HCT116 (cell line): Measurements from ENCODE around the gene ASCC2. TPM values are rescaled to one million over a fixed set of nuclear protein-coding genes. Genes with fewer than 3 reads are reported as not detected.
"Not testable (repeated sequence)": the region's sequence is repeated elsewhere in the genome, so short reads cannot be mapped to it uniquely, and the experiment has no call there.

ENCODE experiments used
- ATAC-seq: fragments of 200-7000 bp; cut with Tn5 transposase; 2 replicates; pipeline ENCODE4 v1.9.1; 2020; ENCODE audit warnings: mild to moderate bottlenecking, moderate library complexity
- BruUV-seq: library from RNA; stranded (reverse); fragments of 400-500 nt; replicated peaks from 2 replicates; lab custom pipeline; 2021; lab: Mats Ljungman, UMichigan
- CTCF ChIA-PET: fragments of 300-600 bp; sonication (Branson Sonifier 250); formaldehyde crosslinking; loops from one replicate; lab custom pipeline; 2021; ENCODE audit warnings: antibody characterized with exemption; lab: Charles Lee
- POLR2A ChIA-PET: fragments of 300-600, 350-600 bp; sonication (Branson Sonifier 250); formaldehyde crosslinking; loops from one replicate; lab custom pipeline; 2021; ENCODE audit warnings: antibody characterized with exemption; lab: Charles Lee
- RAD21 ChIA-PET, 2 experiments: fragments of 300-600 bp; sonication (Branson Sonifier 250); formaldehyde crosslinking; loops; one replicate each; lab custom pipeline; 2023; ENCODE audit warnings: low total read pairs in 2 of 2; ENCODE audit not compliant: uncharacterized antibody in 2 of 2, unreplicated experiment in 2 of 2, low non-redundant PET in 1 of 2; lab: Charles Lee
- DNase-seq: peaks from one replicate; pipeline ENCODE4 v3.0.0-alpha.2; 2010; ENCODE audit warnings: low read depth, low spot score
- H2AFZ ChIP-seq: fragments of 200-600 bp; shearing (Covaris generic), sonication (generic); 2 replicates; pipeline ENCODE4 v1.6.1; 2017; ENCODE audit warnings: low read depth, mixed run types, mixed read lengths, antibody characterized with exemption, low read length; ENCODE audit not compliant: poor library complexity, severe bottlenecking
- H3K27ac ChIP-seq: 2 replicates; pipeline ENCODE4 v1.5.1; 2012; ENCODE audit warnings: low read depth, low read length
- H3K27me3 ChIP-seq: fragments of 200-600 bp; sonication (generic); 2 replicates; pipeline ENCODE4 v1.6.1; 2016; ENCODE audit warnings: mixed run types, low read length, mixed read lengths; ENCODE audit not compliant: insufficient read depth
- H3K36me3 ChIP-seq, 2 experiments: fragments of 200-500 bp in 1 of 2; fragments of 200-600 bp in 1 of 2; sonication (Bioruptor generic) in 1 of 2; sonication (generic) in 1 of 2; 2 replicates each; pipeline versions ENCODE4 v1.5.1 to v1.6.1; 2014 to 2016; ENCODE audit warnings: low read length in 2 of 2, inconsistent platforms in 1 of 2, mixed read lengths in 1 of 2, mixed run types in 1 of 2; ENCODE audit not compliant: insufficient read depth in 2 of 2, control insufficient read depth in 1 of 2
- H3K4me1 ChIP-seq, 2 experiments: fragments of 200-600 bp in 1 of 2; sonication (generic) in 1 of 2; 2 replicates each; pipeline versions ENCODE4 v1.5.1 to v1.6.1; 2012 to 2017; ENCODE audit warnings: low read length in 2 of 2, inconsistent platforms in 1 of 2, mild to moderate bottlenecking in 1 of 2, mixed read lengths in 1 of 2, mixed run types in 1 of 2, moderate library complexity in 1 of 2; ENCODE audit not compliant: insufficient read depth in 2 of 2, control insufficient read depth in 1 of 2
- H3K4me2 ChIP-seq: fragments of 200-600 bp; sonication (generic); 2 replicates; pipeline ENCODE4 v1.6.1; 2017; ENCODE audit warnings: mixed run types, low read length, mixed read lengths
- H3K4me3 ChIP-seq, 2 experiments: fragments of 200-600 bp in 1 of 2; sonication (generic) in 1 of 2; replicated peaks in 1 of 2; 2 replicates each; pipeline ENCODE4 v1.5.1; 2011 to 2016; ENCODE audit warnings: low read length in 2 of 2, control low read depth in 1 of 2, low read depth in 1 of 2, mild to moderate bottlenecking in 1 of 2, mixed read lengths in 1 of 2, mixed run types in 1 of 2
- H3K79me2 ChIP-seq: fragments of 200-600 bp; sonication (generic); 2 replicates; pipeline ENCODE4 v1.6.1; 2017; ENCODE audit warnings: mild to moderate bottlenecking, mixed run types, low read length, moderate library complexity, mixed read lengths; ENCODE audit not compliant: insufficient read depth
- H3K9ac ChIP-seq: fragments of 200-600 bp; sonication (generic); 2 replicates; pipeline ENCODE4 v1.6.1; 2016; ENCODE audit warnings: low read length, mixed read lengths
- H3K9me2 ChIP-seq: fragments of 200-600 bp; sonication (generic), shearing (Covaris generic); 2 replicates; pipeline ENCODE4 v1.6.1; 2017; ENCODE audit warnings: mixed run types, mild to moderate bottlenecking, moderate library complexity; ENCODE audit not compliant: insufficient read depth
- H3K9me3 ChIP-seq, 2 experiments: fragments of 200-500 bp in 1 of 2; fragments of 200-600 bp in 1 of 2; sonication (Bioruptor generic) in 1 of 2; sonication (generic) in 1 of 2; 2 replicates each; pipeline ENCODE4 v1.6.1; 2014 to 2017; ENCODE audit warnings: low read length in 2 of 2, mixed read lengths in 2 of 2, inconsistent platforms in 1 of 2, low read depth in 1 of 2, mild to moderate bottlenecking in 1 of 2, mixed run types in 1 of 2, moderate library complexity in 1 of 2; ENCODE audit not compliant: control insufficient read depth in 1 of 2, insufficient read depth in 1 of 2
- H4K20me1 ChIP-seq: fragments of 200-600 bp; sonication (generic), shearing (Covaris generic); 2 replicates; pipeline ENCODE4 v1.6.1; 2017; ENCODE audit warnings: mixed run types, mild to moderate bottlenecking, moderate library complexity; ENCODE audit not compliant: insufficient read depth
- REST ChIP-seq: IDR thresholded peaks from 2 replicates; pipeline ENCODE4 v1.6.1; 2012; ENCODE audit warnings: low read depth
- ZNF274 ChIP-seq: fragments of 200-500 bp; sonication (Bioruptor generic); IDR thresholded peaks from 2 replicates; pipeline ENCODE4 v1.6.1; 2014; ENCODE audit warnings: mild to moderate bottlenecking, low read depth, low read length, inconsistent platforms
- intact Hi-C: fragments of 100-400 bp; cut with micrococcal nuclease; formaldehyde crosslinking; loops from 2 replicates; pipeline ENCODE4 v1.10.0; 2022
- total RNA-seq: library from RNA; stranded (reverse); gene quantifications from one replicate; pipeline ENCODE4 v1.2.1, GENCODE V29; 2021; ENCODE audit not compliant: unreplicated experiment
- TF ChIP-seq, protein P1 (sequence below): IDR thresholded peaks from 2 replicates; pipeline ENCODE4 v1.6.1; 2012
- TF ChIP-seq, protein P2 (sequence below): IDR thresholded peaks from 2 replicates; pipeline ENCODE4 v1.6.1; 2011; ENCODE audit warnings: mild to moderate bottlenecking, low read length, moderate library complexity; ENCODE audit not compliant: insufficient replicate concordance; ENCODE audit errors: extremely low read depth

ASCC2 gene
- total RNA-seq, 1 experiment from 2014 or later = 68.6 TPM

DNA sequence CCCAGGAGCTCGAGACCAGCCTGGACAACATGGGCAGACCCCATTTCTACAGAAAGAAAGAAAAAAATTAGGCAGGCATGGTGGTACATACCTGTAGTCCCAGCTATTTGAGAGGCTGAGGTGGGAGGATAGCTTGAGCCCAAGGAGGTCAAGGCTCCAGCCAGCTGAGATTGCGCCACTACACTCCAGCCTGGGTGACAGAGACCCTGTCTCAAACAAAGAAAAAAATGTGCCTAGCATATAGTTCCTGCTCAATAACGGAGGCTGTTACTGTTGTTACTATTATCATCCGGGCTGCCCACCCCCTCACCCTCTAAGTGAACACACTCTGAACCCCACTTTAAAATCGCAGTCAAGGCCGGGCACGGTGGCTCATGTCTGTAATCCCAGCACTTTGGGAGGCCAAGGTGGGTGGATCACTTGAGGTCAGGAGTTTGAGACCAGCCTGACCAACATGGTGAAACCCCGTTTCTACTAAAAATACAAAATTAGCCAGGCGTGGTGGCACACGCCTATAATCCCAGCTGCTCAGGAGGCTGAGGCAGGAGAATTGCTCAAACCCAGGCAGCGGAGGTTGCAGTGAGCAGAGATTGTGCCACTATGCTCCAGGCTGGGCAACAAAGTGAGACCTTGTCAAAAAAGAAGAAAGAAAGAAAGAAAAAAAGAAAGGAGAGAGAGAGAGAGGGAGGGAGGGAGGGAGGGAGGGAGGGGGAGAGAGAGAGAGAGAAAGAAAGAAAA, 83.2 kb downstream of the ASCC2 start:
- H3K9ac ChIP-seq, H3K36me3 ChIP-seq, H3K4me1 ChIP-seq, DNase-seq, H3K79me2 ChIP-seq, H3K4me3 ChIP-seq, H3K27ac ChIP-seq, CTCF ChIA-PET, H4K20me1 ChIP-seq, BruUV-seq, H3K27me3 ChIP-seq, intact Hi-C loops, H3K9me3 ChIP-seq, H3K4me2 ChIP-seq, ATAC-seq, RAD21 ChIA-PET, H3K9me2 ChIP-seq, H2AFZ ChIP-seq: not testable (repeated sequence)
- POLR2A ChIA-PET = interaction anchor here (0.6 kb wide), 1 partner anchor 492 kb away, joined by 9 read pairs; the partner anchor contains the start of gene LIF

GRCh38 chr22:29753808-29754657, 84.0 kb downstream of the ASCC2 start:
- H3K9me2 ChIP-seq = no peaks in the 10 kb centered on the region
- POLR2A ChIA-PET = interaction anchor here (0.6 kb wide), 2 partner anchors 493 kb away, joined by 3 to 9 read pairs; partner anchors contain the start of gene LIF
- H3K4me2 ChIP-seq = no peak overlapping the region
- no peaks in the 10 kb centered on the region for H3K9me3 ChIP-seq
- H3K4me3 ChIP-seq = no peak overlapping the region
- no peaks in the 10 kb centered on the region for H4K20me1 ChIP-seq
- H3K4me1 ChIP-seq = peaks cover 0 to 9% of the 10 kb centered on the region in 2 experiments; a peak in 2 of 4 replicates
- TF ChIP-seq REST (no peak), ZNF274 (no peak)
- TF ChIP-seq, protein P1, sequence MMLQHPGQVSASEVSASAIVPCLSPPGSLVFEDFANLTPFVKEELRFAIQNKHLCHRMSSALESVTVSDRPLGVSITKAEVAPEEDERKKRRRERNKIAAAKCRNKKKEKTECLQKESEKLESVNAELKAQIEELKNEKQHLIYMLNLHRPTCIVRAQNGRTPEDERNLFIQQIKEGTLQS = no peak
- TF ChIP-seq, protein P2, sequence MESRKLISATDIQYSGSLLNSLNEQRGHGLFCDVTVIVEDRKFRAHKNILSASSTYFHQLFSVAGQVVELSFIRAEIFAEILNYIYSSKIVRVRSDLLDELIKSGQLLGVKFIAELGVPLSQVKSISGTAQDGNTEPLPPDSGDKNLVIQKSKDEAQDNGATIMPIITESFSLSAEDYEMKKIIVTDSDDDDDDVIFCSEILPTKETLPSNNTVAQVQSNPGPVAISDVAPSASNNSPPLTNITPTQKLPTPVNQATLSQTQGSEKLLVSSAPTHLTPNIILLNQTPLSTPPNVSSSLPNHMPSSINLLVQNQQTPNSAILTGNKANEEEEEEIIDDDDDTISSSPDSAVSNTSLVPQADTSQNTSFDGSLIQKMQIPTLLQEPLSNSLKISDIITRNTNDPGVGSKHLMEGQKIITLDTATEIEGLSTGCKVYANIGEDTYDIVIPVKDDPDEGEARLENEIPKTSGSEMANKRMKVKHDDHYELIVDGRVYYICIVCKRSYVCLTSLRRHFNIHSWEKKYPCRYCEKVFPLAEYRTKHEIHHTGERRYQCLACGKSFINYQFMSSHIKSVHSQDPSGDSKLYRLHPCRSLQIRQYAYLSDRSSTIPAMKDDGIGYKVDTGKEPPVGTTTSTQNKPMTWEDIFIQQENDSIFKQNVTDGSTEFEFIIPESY = no peak
- no peaks in the 10 kb centered on the region for H3K79me2 ChIP-seq
- H3K36me3 ChIP-seq = no peaks in the 10 kb centered on the region
- ATAC-seq (no peak), DNase-seq (no peak)
- H2AFZ ChIP-seq = no peak overlapping the region
- H3K27me3 ChIP-seq = no peaks in the 10 kb centered on the region
- no peak overlapping the region for H3K27ac ChIP-seq
- no TSS peak for BruUV-seq
- CTCF ChIA-PET = no interaction called here
- no peak overlapping the region for H3K9ac ChIP-seq
- RAD21 ChIA-PET = no interaction called here
- intact Hi-C loops = no loop called here
